ENCODE measurements around the gene NT5DC1. TPM values are rescaled to one million over a fixed set of nuclear protein-coding genes. Genes with fewer than 3 reads are reported as not detected.

The NT5DC1 gene
- total RNA-seq, 1 donor from 2014 or later: 21.6 TPM

GRCh38 chr6:116246089-116246488 lies 145.4 kb downstream of the NT5DC1 start:
- Mint-ChIP-seq H3K4me3 (ENCODE audit: unreplicated experiment) (no peak overlapping the region), H3K27ac (ENCODE audit: unreplicated experiment) (no peak overlapping the region), H3K9me3 (ENCODE audit: unreplicated experiment) (no peaks in the 10 kb centered on the region), H3K4me1 (ENCODE audit: low read depth, unreplicated experiment) (peaks cover 20% of the 10 kb centered on the region), H3K27me3 (ENCODE audit: unreplicated experiment) (no peaks in the 10 kb centered on the region), H3K36me3 (ENCODE audit: unreplicated experiment) (no peaks in the 10 kb centered on the region)
- TF ChIP-seq CTCF (IDR thresholded peaks at IDR 0.05; ENCODE audit: partially characterized antibody, unreplicated experiment): no peak
- no peak for DNase-seq

GRCh38 chr6:116247285-116247684 lies 146.6 kb downstream of the NT5DC1 start:
- Mint-ChIP-seq H3K9me3 (ENCODE audit: unreplicated experiment) (peaks cover 2% of the 10 kb centered on the region), H3K27ac (ENCODE audit: unreplicated experiment) (no peak overlapping the region)
- TF ChIP-seq CTCF (IDR thresholded peaks at IDR 0.05; ENCODE audit: partially characterized antibody, unreplicated experiment): no peak

GRCh38 chr6:116248577-116248976 lies 147.9 kb downstream of the NT5DC1 start:
- DNase-seq: no peak
- no peak for TF ChIP-seq CTCF (IDR thresholded peaks at IDR 0.05; ENCODE audit: partially characterized antibody, unreplicated experiment)
- H3K4me3 Mint-ChIP-seq (ENCODE audit: unreplicated experiment): peak overlapping the region; percentile 80
- H3K4me1 Mint-ChIP-seq (ENCODE audit: low read depth, unreplicated experiment): peaks cover 34% of the 10 kb centered on the region
- H3K27me3 Mint-ChIP-seq (ENCODE audit: unreplicated experiment): peaks cover 1% of the 10 kb centered on the region
- H3K27ac Mint-ChIP-seq (ENCODE audit: unreplicated experiment): peak overlapping the region; percentile 6
- H3K36me3 Mint-ChIP-seq (ENCODE audit: unreplicated experiment): peaks cover 4% of the 10 kb centered on the region
- H3K9me3 Mint-ChIP-seq (ENCODE audit: unreplicated experiment): peaks cover 4% of the 10 kb centered on the region

More at GRCh38 chr6:116247285-116247684, 146.6 kb downstream of the NT5DC1 start:
- no peak for DNase-seq
- Mint-ChIP-seq H3K36me3 (ENCODE audit: unreplicated experiment) (peaks cover 2% of the 10 kb centered on the region), H3K4me3 (ENCODE audit: unreplicated experiment) (no peak overlapping the region), H3K27me3 (ENCODE audit: unreplicated experiment) (no peaks in the 10 kb centered on the region), H3K4me1 (ENCODE audit: low read depth, unreplicated experiment) (peaks cover 29% of the 10 kb centered on the region)

- no peak overlapping the region for H3K4me3 Mint-ChIP-seq (ENCODE audit: unreplicated experiment)
- peaks cover 4% of the 10 kb centered on the region for H3K36me3 Mint-ChIP-seq (ENCODE audit: unreplicated experiment)
- H3K4me1 Mint-ChIP-seq (ENCODE audit: low read depth, unreplicated experiment): peaks cover 34% of the 10 kb centered on the region
- TF ChIP-seq CTCF (IDR thresholded peaks at IDR 0.05; ENCODE audit: partially characterized antibody, unreplicated experiment): no peak
- peak overlapping the region; percentile 63 for H3K27ac Mint-ChIP-seq (ENCODE audit: unreplicated experiment)
- peaks cover 1% of the 10 kb centered on the region for H3K27me3 Mint-ChIP-seq (ENCODE audit: unreplicated experiment)
- peaks cover 4% of the 10 kb centered on the region for H3K9me3 Mint-ChIP-seq (ENCODE audit: unreplicated experiment)
- DNase-seq: no peak
Observed at GRCh38 chr6:116251568-116252384, 151.1 kb downstream of the NT5DC1 start.

GRCh38 chr6:116253188-116253504 lies 152.5 kb downstream of the NT5DC1 start:
- peaks cover 4% of the 10 kb centered on the region for H3K9me3 Mint-ChIP-seq (ENCODE audit: unreplicated experiment)

More at GRCh38 chr6:116253188-116253504, 152.5 kb downstream of the NT5DC1 start:
- no peak for TF ChIP-seq CTCF (IDR thresholded peaks at IDR 0.05; ENCODE audit: partially characterized antibody, unreplicated experiment)
- no peak overlapping the region for H3K4me3 Mint-ChIP-seq (ENCODE audit: unreplicated experiment)
- no peak overlapping the region for H3K27ac Mint-ChIP-seq (ENCODE audit: unreplicated experiment)
- H3K36me3 Mint-ChIP-seq (ENCODE audit: unreplicated experiment): peaks cover 4% of the 10 kb centered on the region
- no peak for DNase-seq
- H3K4me1 Mint-ChIP-seq (ENCODE audit: low read depth, unreplicated experiment): peaks cover 33% of the 10 kb centered on the region
- peaks cover 1% of the 10 kb centered on the region for H3K27me3 Mint-ChIP-seq (ENCODE audit: unreplicated experiment)

Measured in glutamatergic neuron (in vitro differentiated cells).